Activated T-cell treated with anti-CD3 and anti-CD28 coated beads, Interleukin-2, amount 50 U/mL, for 72 hours (primary cell): ENCODE data around the gene PCDHB9. TPM values are rescaled to one million over a fixed set of nuclear protein-coding genes. Genes with fewer than 3 reads are reported as not detected.
"Not testable (repeated sequence)": the region's sequence is repeated elsewhere in the genome, so short reads cannot be mapped to it uniquely, and the experiment has no call there.

Experiments
- ATAC-seq, 2 donors: fragments of 150-1000 bp; cut with Tn5 transposase; replicated peaks in 1 of 2; 2 replicates each; pipeline ENCODE4 v1.10.0; 2021; ENCODE audit warnings: moderate library complexity in 2 of 2, mild to moderate bottlenecking in 1 of 2
- DNase-seq, 2 donors: peaks; one replicate each; pipeline ENCODE4 v3.0.0; 2021 to 2022; ENCODE audit warnings: mixed read lengths in 1 of 2
- H3K27ac Mint-ChIP-seq: one replicate; pipeline ENCODE4 v1.8.0; 2022; ENCODE audit warnings: mild to moderate bottlenecking, moderate library complexity, mixed read lengths
- H3K27me3 Mint-ChIP-seq: one replicate; pipeline ENCODE4 v1.8.0; 2022; ENCODE audit warnings: low read depth, mixed read lengths
- H3K36me3 Mint-ChIP-seq, 2 donors: one replicate each; pipeline ENCODE4 v1.8.0; 2022; ENCODE audit warnings: mixed read lengths in 2 of 2, mild to moderate bottlenecking in 1 of 2; ENCODE audit not compliant: insufficient read depth in 2 of 2
- H3K4me1 Mint-ChIP-seq: one replicate; pipeline ENCODE4 v1.8.0; 2022; ENCODE audit warnings: low read depth, mixed read lengths
- H3K4me3 Mint-ChIP-seq, 2 donors: one replicate each; pipeline ENCODE4 v1.8.0; 2022; ENCODE audit warnings: mild to moderate bottlenecking in 2 of 2, mixed read lengths in 2 of 2, moderate library complexity in 2 of 2
- H3K9me3 Mint-ChIP-seq, 2 donors: one replicate each; pipeline ENCODE4 v1.8.0; 2022; ENCODE audit warnings: mixed read lengths in 2 of 2
- total RNA-seq, 2 donors: library from RNA; stranded (reverse); gene quantifications; one replicate each; pipeline ENCODE4 v1.2.3, GENCODE V29; 2022

The PCDHB9 gene
- total RNA-seq, result under 1 TPM in 1 of 2 donors, not detected in 1; 0.05 TPM

DNA sequence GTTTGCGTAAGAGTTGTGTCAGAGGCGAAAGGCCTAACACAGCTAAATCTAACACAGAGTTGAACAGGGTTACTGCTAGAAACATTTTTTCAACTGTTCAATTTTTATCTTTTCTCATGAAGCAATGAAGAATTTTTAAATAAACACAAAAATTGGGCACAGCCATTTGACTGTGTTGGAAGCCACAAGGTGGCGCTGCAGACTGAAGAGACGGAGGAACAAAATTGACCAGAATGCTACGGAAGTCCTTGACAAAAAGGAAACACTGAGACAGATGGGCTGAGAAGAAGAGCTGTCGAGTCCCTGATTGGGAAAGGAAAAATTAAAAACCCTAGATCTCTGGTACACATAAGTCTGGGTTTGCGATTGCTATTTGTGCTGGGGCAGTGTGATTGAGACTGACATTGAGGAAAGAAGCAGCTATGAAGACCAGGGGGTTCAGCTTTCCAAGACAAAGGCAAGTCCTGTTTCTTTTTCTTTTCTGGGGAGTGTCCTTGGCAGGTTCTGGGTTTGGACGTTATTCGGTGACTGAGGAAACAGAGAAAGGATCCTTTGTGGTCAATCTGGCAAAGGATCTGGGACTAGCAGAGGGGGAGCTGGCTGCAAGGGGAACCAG is at the start of gene PCDHB9:
TSS of gene PCDHB9 (plus strand) at position 265 of the 616 bp plus-strand sequence. CDS start at position 423, 158 bp downstream.
- ATAC-seq (no peak), DNase-seq (peak; percentile 32 to 36)
- H3K27me3 Mint-ChIP-seq, result peaks cover 57% of the 10 kb centered on the region
- H3K4me1 Mint-ChIP-seq, result no peaks in the 10 kb centered on the region
- peaks cover 2 to 15% of the 10 kb centered on the region in 2 donors for H3K9me3 Mint-ChIP-seq
- no peak within 1 kb of the TSS for H3K27ac Mint-ChIP-seq
- H3K4me3 Mint-ChIP-seq, result peak within 1 kb of the TSS; percentile 9 to 27
- peaks cover 9 to 21% of the 10 kb centered on the region in 2 donors for H3K36me3 Mint-ChIP-seq

DNA sequence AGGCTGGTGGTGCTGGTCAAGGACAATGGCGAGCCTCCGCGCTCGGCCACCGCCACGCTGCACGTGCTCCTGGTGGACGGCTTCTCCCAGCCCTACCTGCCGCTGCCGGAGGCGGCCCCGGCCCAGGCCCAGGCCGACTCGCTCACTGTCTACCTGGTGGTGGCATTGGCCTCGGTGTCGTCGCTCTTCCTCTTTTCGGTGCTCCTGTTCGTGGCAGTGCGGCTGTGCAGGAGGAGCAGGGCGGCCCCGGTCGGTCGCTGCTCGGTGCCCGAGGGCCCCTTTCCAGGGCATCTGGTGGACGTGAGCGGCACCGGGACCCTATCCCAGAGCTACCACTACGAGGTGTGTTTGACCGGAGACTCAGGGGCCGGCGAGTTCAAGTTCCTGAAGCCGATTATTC is 49.6 kb upstream of the PCDHB9 start:
- peaks cover 12% of the 10 kb centered on the region for H3K27me3 Mint-ChIP-seq
- ATAC-seq, DNase-seq, H3K4me3 Mint-ChIP-seq, H3K27ac Mint-ChIP-seq, H3K9me3 Mint-ChIP-seq, H3K4me1 Mint-ChIP-seq: not testable (repeated sequence)
- peaks cover 6 to 13% of the 10 kb centered on the region in 2 donors for H3K36me3 Mint-ChIP-seq

DNA sequence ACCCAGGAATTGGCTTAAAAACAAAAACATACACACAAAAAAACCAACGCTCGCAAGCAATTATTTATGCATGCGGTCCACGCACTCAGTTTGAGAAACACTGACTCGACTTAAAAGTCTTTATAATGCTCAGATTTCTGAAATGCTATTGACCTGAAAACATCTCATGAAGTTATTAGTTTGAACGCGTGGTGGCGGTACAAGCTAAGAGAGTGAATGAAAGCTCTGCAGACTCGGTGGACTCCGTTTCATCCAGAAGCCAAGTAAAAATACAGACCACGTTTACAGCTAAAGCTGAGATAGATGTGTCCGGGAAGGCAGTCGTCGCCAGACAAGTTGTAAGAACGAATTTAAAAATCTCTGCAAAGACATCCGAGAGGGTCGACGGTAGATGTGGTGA is 37.1 kb upstream of the PCDHB9 start, which contains the start of gene PCDHB6:
TSS of gene PCDHB6 (plus strand) at position 246 of the 400 bp plus-strand sequence. CDS start 201 bp downstream, outside the sequence.
- no peaks in the 10 kb centered on the region for H3K4me1 Mint-ChIP-seq
- DNase-seq (peak in 1 of 2 donors; percentile 4), ATAC-seq (no peak)
- H3K4me3 Mint-ChIP-seq, result no peak within 1 kb of the TSS
- H3K27ac Mint-ChIP-seq, result no peak within 1 kb of the TSS
- H3K9me3 Mint-ChIP-seq, result peaks cover 6 to 8% of the 10 kb centered on the region in 2 donors
- peaks cover 23% of the 10 kb centered on the region for H3K27me3 Mint-ChIP-seq
- peaks cover 10 to 13% of the 10 kb centered on the region in 2 donors for H3K36me3 Mint-ChIP-seq

DNA sequence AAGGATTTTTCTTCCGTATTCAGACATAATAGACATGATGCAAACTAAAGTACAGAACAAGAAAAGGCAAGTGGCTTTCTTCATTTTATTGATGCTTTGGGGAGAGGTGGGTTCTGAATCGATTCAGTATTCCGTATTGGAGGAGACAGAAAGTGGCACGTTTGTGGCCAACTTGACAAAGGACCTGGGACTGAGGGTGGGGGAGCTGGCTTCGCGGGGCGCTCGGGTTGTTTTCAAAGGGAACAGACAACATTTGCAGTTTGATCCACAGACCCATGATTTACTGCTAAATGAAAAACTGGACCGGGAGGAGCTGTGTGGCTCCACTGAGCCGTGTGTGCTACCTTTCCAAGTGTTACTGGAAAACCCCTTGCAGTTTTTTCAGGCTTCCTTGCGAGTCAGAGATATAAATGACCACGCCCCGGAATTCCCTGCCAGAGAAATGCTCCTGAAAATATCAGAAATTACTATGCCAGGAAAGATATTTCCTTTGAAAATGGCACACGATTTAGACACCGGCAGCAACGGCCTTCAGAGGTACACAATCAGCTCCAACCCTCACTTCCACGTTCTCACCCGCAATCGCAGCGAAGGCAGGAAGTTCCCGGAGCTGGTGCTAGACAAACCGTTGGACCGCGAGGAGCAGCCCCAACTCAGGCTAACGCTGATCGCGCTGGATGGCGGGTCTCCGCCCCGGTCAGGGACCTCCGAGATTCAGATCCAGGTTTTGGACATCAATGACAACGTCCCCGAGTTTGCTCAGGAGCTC is 36.6 kb upstream of the PCDHB9 start:
- ATAC-seq, result no peak

DNA sequence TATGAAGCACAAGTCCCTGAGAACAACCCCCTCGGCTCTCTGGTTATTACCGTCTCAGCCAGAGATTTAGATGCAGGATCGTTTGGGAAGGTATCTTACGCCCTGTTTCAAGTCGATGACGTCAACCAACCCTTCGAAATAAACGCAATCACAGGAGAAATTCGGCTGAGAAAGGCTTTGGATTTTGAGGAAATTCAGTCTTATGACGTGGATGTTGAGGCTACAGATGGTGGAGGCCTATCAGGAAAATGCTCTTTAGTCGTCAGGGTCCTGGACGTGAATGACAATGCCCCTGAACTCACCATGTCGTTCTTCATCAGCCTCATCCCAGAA is 36.0 kb upstream of the PCDHB9 start:
- Mint-ChIP-seq H3K9me3 (peaks cover 6 to 8% of the 10 kb centered on the region in 2 donors), H3K27me3 (peaks cover 23% of the 10 kb centered on the region), H3K4me3 (no peak overlapping the region), H3K36me3 (peaks cover 10 to 13% of the 10 kb centered on the region in 2 donors), H3K27ac (no peak overlapping the region), H3K4me1 (no peaks in the 10 kb centered on the region)
- DNase-seq, result no peak
- no peak for ATAC-seq

More for the DNA sequence above, 36.6 kb upstream of the PCDHB9 start:
- H3K4me1 Mint-ChIP-seq, result no peaks in the 10 kb centered on the region
- peaks cover 6 to 8% of the 10 kb centered on the region in 2 donors for H3K9me3 Mint-ChIP-seq
- DNase-seq, result no peak
- peaks cover 10 to 13% of the 10 kb centered on the region in 2 donors for H3K36me3 Mint-ChIP-seq
- peaks cover 23% of the 10 kb centered on the region for H3K27me3 Mint-ChIP-seq
- no peak overlapping the region for H3K4me3 Mint-ChIP-seq
- no peak overlapping the region for H3K27ac Mint-ChIP-seq

DNA sequence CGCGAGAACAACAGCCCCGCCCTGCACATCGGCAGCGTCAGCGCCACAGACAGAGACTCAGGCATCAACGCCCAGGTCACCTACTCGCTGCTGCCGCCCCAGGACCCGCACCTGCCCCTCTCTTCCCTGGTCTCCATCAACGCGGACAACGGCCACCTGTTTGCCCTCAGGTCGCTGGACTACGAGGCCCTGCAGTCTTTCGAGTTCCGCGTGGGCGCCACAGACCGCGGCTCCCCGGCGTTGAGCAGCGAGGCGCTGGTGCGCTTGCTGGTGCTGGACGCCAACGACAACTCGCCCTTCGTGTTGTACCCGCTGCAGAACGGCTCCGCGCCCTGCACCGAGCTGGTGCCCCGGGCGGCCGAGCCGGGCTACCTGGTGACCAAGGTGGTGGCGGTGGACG is 35.3 kb upstream of the PCDHB9 start:
- H3K36me3 Mint-ChIP-seq, result peaks cover 10 to 14% of the 10 kb centered on the region in 2 donors
- H3K27me3 Mint-ChIP-seq, result peaks cover 28% of the 10 kb centered on the region
- not testable (repeated sequence) for H3K9me3 Mint-ChIP-seq, H3K27ac Mint-ChIP-seq, ATAC-seq, H3K4me1 Mint-ChIP-seq, DNase-seq, H3K4me3 Mint-ChIP-seq

DNA sequence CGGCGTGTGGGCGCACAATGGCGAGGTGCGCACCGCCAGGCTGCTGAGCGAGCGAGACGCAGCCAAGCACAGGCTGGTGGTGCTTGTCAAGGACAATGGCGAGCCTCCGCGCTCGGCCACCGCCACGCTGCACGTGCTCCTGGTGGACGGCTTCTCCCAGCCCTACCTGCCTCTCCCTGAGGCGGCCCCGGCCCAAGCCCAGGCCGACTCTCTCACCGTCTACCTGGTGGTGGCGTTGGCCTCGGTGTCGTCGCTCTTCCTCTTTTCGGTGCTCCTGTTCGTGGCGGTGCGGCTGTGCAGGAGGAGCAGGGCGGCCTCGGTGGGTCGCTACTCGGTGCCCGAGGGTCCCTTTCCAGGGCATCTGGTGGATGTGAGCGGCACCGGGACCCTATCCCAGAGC is 34.9 kb upstream of the PCDHB9 start:
- not testable (repeated sequence) for H3K4me3 Mint-ChIP-seq, DNase-seq, H3K27ac Mint-ChIP-seq, ATAC-seq, H3K4me1 Mint-ChIP-seq
- H3K36me3 Mint-ChIP-seq, result peaks cover 10 to 16% of the 10 kb centered on the region in 2 donors
- H3K9me3 Mint-ChIP-seq, result peaks cover 10 to 12% of the 10 kb centered on the region in 2 donors
- H3K27me3 Mint-ChIP-seq, result peaks cover 33% of the 10 kb centered on the region

DNA sequence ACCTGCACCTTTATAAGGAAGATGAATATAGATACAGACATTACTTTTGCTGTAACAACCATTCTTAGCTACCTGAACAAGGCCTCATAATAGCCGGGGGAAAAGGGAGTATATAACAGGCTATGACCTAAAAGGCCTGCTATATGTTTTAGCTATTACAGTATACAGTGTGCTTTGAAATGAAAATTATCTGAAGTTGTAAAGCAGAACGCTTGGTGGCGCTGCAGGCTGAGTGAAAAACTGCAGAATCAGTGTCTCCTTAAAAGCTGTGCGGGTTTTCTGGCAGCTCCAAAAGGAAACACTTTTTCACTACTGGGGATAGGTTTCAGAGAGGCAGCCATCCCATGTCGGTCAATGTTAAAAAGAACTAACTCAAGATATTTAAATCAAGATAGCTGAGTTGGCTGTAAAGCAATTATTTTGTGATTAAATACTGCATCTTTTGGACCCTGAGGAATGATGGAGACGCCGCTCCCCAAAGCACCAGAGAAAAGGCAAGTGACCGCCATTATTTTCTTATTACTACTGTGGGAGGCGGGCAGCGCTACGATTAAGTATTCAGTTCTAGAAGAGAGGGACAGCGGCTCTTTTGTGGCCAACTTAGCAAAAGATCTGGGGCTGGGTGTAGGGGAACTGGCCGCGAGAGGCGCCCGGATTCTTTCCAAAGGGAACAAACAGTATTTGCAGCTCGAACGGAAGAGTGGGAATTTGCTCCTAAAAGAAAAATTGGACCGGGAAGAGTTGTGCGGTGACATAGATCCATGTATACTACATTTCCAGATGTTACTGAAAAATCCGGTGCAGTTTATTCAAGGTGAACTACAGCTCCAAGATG is 31.2 kb upstream of the PCDHB9 start:
- Mint-ChIP-seq H3K27ac (no peak overlapping the region), H3K4me1 (no peaks in the 10 kb centered on the region), H3K4me3 (no peak overlapping the region), H3K36me3 (peaks cover 6 to 15% of the 10 kb centered on the region in 2 donors), H3K9me3 (peaks cover 7 to 10% of the 10 kb centered on the region in 2 donors), H3K27me3 (peaks cover 27% of the 10 kb centered on the region)
- ATAC-seq, result no peak
- no peak for DNase-seq

DNA sequence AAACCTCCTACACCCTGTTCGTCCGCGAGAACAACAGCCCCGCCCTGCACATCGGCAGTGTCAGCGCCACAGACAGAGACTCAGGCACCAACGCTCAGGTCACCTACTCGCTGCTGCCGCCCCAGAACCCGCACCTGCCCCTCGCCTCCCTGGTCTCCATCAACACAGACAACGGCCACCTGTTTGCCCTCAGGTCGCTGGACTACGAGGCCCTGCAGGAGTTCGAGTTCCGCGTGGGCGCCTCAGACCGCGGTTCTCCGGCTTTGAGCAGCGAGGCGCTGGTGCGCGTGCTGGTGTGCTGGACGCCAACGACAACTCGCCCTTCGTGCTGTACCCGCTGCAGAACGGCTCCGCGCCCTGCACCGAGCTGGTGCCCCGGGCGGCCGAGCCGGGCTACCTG is 29.6 kb upstream of the PCDHB9 start:
- not testable (repeated sequence) for ATAC-seq, H3K4me1 Mint-ChIP-seq, H3K9me3 Mint-ChIP-seq, DNase-seq, H3K27ac Mint-ChIP-seq, H3K4me3 Mint-ChIP-seq, H3K36me3 Mint-ChIP-seq
- H3K27me3 Mint-ChIP-seq, result peaks cover 19% of the 10 kb centered on the region

DNA sequence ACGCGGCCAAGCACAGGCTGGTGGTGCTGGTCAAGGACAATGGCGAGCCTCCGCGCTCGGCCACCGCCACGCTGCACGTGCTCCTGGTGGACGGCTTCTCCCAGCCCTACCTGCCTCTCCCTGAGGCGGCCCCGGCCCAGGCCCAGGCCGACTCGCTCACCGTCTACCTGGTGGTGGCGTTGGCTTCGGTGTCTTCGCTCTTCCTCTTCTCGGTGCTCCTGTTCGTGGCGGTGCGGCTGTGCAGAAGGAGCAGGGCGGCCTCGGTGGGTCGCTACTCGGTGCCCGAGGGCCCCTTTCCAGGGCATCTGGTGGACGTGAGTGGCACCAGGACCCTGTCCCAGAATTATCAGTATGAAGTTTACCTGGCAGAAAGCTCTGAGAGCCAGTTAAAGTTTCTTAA is 29.1 kb upstream of the PCDHB9 start:
- not testable (repeated sequence) for H3K4me1 Mint-ChIP-seq, H3K9me3 Mint-ChIP-seq, ATAC-seq, H3K4me3 Mint-ChIP-seq, DNase-seq, H3K36me3 Mint-ChIP-seq, H3K27ac Mint-ChIP-seq
- peaks cover 14% of the 10 kb centered on the region for H3K27me3 Mint-ChIP-seq

DNA sequence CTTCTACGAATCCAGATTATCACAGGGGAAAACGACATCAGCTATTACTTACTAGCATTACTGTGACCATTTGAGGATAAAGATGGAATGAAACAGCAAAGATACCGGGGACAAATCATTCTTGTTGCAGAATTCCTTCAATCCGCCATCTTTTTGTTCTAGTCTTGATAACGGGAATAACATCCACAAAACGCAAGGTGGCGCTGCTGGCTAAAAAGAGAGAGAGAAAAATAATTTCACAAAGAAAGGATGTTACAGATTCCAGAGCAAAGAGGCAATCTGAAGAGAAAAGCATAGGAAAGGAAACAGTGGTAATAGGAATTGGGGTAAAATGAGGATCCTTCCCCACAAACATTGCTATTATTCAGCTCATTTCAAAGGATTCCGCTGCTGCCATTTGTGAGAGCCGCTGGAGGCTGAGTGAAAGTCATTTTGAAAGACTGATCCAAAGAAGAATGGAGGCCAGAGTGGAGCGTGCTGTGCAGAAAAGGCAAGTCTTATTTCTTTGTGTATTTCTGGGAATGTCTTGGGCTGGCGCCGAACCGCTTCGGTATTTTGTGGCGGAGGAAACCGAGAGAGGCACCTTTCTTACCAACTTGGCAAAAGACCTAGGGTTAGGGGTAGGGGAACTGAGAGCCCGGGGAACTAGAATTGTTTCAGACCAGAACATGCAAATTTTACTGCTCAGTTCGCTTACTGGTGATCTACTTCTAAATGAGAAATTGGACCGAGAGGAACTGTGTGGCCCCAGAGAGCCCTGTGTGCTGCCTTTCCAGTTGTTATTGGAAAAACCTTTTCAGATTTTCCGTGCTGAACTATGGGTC is 14.4 kb upstream of the PCDHB9 start, which contains the start of gene PCDHB7:
TSS of gene PCDHB7 (plus strand) at position 264 of the 824 bp plus-strand sequence. CDS start at position 456, 192 bp downstream.
- DNase-seq (no peak), ATAC-seq (no peak)
- H3K4me3 Mint-ChIP-seq, result peak within 1 kb of the TSS in 1 of 2 donors; percentile 3
- H3K36me3 Mint-ChIP-seq, result peaks cover 0 to 4% of the 10 kb centered on the region in 2 donors
- no peak within 1 kb of the TSS for H3K27ac Mint-ChIP-seq
- peaks cover 0 to 5% of the 10 kb centered on the region in 2 donors for H3K9me3 Mint-ChIP-seq
- H3K4me1 Mint-ChIP-seq, result peaks cover 3% of the 10 kb centered on the region
- peaks cover 16% of the 10 kb centered on the region for H3K27me3 Mint-ChIP-seq
